GOT3 (cell line): ENCODE data around the gene ZNF366.

Experiments used
- DNase-seq: peaks from one replicate; lab custom pipeline; 2025; ENCODE audit warnings: mixed read lengths; lab: John Stamatoyannopoulos, UW

ZNF366 gene

DNA sequence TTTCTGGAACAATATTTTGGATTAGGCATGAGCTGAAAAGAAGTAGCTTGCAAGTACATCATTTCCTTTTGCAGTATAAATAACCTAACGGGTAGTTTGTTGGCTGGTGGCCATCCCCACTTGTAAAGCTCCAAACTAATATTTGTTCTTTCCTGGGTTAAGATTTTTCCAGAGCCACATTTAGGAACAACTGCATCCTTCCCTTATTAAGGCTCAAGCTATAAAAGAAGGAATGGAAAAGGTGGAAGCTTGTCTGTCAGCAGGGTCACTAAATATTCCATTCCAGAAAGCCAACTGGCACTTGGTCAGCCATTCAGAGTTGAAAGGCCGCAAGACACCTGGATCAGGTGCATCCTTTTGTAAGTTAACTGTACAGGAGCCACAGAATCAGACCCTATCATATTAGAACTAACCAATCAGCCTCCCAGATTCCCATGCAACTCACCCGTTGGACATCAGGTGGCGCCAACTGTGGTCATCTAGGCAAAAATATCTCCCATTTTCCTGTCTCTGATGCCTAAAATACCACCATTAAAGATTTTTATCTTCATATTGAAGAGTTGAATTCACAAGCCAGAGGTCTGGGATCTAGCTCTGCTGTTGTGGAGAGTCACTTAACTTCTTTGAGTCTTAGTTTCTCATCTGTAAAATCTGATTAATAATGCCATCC is 104.1 kb downstream of the ZNF366 start:
- DNase-seq = no peak

GRCh38 chr5:72402381-72402890 is 104.8 kb downstream of the ZNF366 start:
- no peak for DNase-seq

DNA sequence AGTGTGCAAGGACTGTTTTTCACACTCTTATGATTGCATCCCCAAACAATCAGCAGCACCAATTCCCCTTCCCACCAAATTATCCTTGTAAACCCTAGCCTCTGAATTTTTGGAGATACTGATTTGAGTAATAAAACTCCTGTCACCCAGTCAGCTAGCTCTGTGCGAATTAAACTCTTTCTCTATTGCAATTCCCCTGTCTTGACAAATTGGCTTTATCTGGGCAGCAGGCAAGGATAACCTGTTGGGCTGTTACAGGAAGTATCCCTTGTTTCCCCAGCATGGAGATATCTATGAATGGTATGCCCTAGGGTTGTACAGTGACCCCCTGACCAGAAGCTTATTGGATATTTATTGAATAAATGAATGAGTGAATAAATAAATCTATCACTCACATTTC is 106.3 kb downstream of the ZNF366 start:
- no peak for DNase-seq

DNA sequence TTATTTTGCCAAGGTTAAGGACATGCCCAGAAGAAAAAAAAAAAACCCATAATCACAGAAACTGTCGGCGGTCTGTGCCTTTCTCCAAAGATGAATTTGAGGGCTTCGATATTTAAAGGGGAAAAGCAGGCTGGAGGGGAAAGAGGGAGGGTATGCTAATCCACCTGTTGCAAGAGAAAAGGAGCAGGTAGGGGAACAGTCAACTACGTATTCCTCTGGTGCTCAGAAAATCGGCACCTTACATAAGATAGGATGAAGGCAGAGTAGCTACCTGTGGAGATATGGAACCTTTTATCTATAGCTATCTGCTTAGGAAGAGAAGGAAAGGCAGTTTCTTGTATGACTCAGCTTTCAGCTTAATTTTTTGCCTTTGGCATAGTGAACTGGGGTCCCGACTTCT is 109.4 kb downstream of the ZNF366 start:
- no peak for DNase-seq

GRCh38 chr5:72394688-72395087 is 112.5 kb downstream of the ZNF366 start:
- DNase-seq = no peak

DNA sequence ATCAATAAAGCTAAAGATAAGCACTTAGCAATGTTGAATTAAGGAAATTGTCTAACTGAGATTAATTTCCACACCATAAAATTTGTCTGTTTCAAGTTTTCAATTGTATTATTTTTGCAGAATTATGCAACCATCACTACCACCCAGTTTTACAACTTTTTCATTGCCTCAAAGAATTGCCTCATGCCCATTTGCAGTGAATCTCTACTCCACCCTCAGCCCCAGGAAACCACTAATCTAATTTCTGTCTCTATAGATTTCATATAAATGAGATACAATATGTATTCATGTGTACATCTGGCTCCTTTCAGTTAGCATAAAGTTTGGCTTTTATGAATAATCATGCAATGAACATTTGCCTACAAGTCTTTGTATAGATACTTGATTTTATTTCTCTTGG is 114.2 kb downstream of the ZNF366 start:
- no peak for DNase-seq
